Ovary (tissue), 9 donors: ENCODE data around the gene FUT2. TPM values are rescaled to one million over a fixed set of nuclear protein-coding genes. Genes with fewer than 3 reads are reported as not detected.
"Not testable (repeated sequence)": the region's sequence is repeated elsewhere in the genome, so short reads cannot be mapped to it uniquely, and the experiment has no call there.

Experiments used
- DNase-seq, 5 donors: peaks; one replicate each; pipeline ENCODE4 v3.0.0-alpha.2; 2019 to 2020
- H3K27ac ChIP-seq, 2 donors: fragments of 200-600 bp; one replicate each; pipeline versions ENCODE4 v1.5.1 to v1.8.0; 2019 to 2022
- H3K27me3 ChIP-seq: fragments of 200-600 bp; one replicate; pipeline ENCODE4 v1.8.0; 2022
- H3K36me3 ChIP-seq: fragments of 200-600 bp; sonication (generic); one replicate; pipeline ENCODE4 v1.5.1; 2019
- H3K4me1 ChIP-seq: one replicate; pipeline ENCODE4 v1.8.1; 2013; ENCODE audit warnings: mild to moderate bottlenecking, moderate library complexity; ENCODE audit not compliant: insufficient read depth
- H3K4me3 ChIP-seq: fragments of 200-600 bp; sonication (generic); one replicate; pipeline ENCODE4 v1.5.1; 2017
- H3K9me3 ChIP-seq, 2 donors: fragments of 200-600 bp in 1 of 2; sonication (generic) in 1 of 2; one replicate each; pipeline versions ENCODE4 v1.5.1 to v1.8.1; 2013 to 2019; ENCODE audit warnings: mild to moderate bottlenecking in 1 of 2, moderate library complexity in 1 of 2
- EP300 ChIP-seq: sonication (generic); formaldehyde crosslinking; IDR thresholded peaks from one replicate; pipeline ENCODE4 v1.6.1; 2017; ENCODE audit warnings: antibody characterized with exemption
- POLR2A ChIP-seq: fragments of 450-650 bp; IDR thresholded peaks from one replicate; pipeline ENCODE4 v1.6.1; 2017; ENCODE audit warnings: antibody characterized with exemption, mild to moderate bottlenecking, moderate library complexity
- WGBS, 3 donors: extraction: QIAGEN DNeasy Blood & Tissue Kit in 1 of 3; methylation state at CpG; one replicate each; pipeline versions ENCODE4 v1.1.5 to v1.1.7; 2013 to 2017; 5-methylcytosine and 5-hydroxymethylcytosine counted together
- intact Hi-C, 4 donors: fragments of 100-400 bp; cut with DNase I; formaldehyde crosslinking; loops; one replicate each; pipeline versions ENCODE4 v1.11.0 to v1.15.1; 2022 to 2023
- polyA plus RNA-seq, 2 donors: library from polyadenylated mRNA; stranded (reverse); fragments of 200-250 nt in 1 of 2; fragments of 350-450 nt in 1 of 2; fragmentation: Illumina TruSeq in 1 of 2; extraction: RNeasy Lipid Tissue Mini Kit (QIAGEN cat#74804) in 1 of 2; gene quantifications; one replicate each; pipeline ENCODE4 v1.2.3, GENCODE V29; 2013 to 2014
- total RNA-seq, 7 donors: library from RNA; depleted of rRNA in 2 of 7; stranded (reverse); fragments of >200 nt in 2 of 7; fragmentation: NEBNext Ultra II Directional in 3 of 7; extraction: Animal tissue kit (Norgen Biotek cat#: 25700) in 3 of 7; gene quantifications; one replicate each; pipeline versions ENCODE4 v1.1.0 to v1.2.4, GENCODE V29; 2016 to 2023
- TF ChIP-seq, protein P1 (sequence below), 3 donors: fragments of 450-650 bp in 2 of 3; fragments of 200-600 bp in 1 of 3; IDR thresholded peaks; one replicate each; pipeline versions ENCODE4 v1.5.1 to v1.8.0; 2016 to 2022; ENCODE audit warnings: antibody characterized with exemption in 3 of 3, mild to moderate bottlenecking in 1 of 3
- donor health status: DM: no; HTN: no; CAD: no; lungs with moderate emphysema.
- donor health status: DM: no; HTN: no; CAD: no.
- donor health status: Bipolar disorder and iron deficiency.
- donor health status: DM: yes; HTN: yes; CAD: no.
- donor health status: DM: no; HTN: no; CAD: no.
- donor health status: DM: yes; HTN: yes; CAD: no.

FUT2 gene
- total and polyA plus RNA-seq, 9 donors = 0.10 to 2.5 (median 1.5) TPM; not detected in 2

DNA sequence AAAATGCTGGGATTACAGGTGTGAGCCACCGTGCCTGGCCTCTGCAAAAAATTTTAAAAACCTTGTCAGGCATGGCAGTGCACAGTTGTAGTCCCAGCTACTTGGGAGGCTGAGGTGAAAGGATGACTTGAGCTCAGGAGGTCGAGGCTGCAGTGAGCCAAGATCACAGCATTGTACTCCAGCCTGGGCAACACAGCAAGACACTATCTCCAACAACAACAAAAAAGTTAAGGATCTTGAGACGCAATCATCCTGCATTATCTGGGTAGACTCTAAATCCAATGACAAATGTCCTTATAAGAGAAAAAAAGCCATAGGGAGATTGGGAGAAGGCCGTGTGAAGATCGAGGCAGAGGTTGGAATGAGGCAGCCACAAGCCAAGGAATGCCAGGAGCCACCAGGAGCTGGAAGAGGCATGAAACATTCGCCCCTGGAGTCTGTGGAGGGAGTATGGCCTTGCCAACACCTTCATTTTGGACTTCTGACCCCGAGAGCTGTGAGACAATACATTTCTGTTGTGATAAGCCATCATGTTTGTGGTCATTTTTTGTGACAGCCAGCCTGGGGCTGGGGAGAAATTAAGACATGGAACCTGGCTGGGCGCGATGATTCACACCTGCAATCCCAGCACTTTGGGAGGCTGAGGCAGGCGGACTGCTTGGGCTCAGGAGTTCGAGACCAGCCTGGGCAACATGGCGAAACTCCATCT lies 44.6 kb upstream of the FUT2 start:
- Histone ChIP-seq H3K27ac (no peak overlapping the region), H3K4me1 (peaks cover 2% of the 10 kb centered on the region), H3K27me3 (no peaks in the 10 kb centered on the region), H3K4me3 (no peak overlapping the region), H3K9me3 (no peaks in the 10 kb centered on the region), H3K36me3 (no peaks in the 10 kb centered on the region)
- no peak for DNase-seq
- TF ChIP-seq, protein P1, sequence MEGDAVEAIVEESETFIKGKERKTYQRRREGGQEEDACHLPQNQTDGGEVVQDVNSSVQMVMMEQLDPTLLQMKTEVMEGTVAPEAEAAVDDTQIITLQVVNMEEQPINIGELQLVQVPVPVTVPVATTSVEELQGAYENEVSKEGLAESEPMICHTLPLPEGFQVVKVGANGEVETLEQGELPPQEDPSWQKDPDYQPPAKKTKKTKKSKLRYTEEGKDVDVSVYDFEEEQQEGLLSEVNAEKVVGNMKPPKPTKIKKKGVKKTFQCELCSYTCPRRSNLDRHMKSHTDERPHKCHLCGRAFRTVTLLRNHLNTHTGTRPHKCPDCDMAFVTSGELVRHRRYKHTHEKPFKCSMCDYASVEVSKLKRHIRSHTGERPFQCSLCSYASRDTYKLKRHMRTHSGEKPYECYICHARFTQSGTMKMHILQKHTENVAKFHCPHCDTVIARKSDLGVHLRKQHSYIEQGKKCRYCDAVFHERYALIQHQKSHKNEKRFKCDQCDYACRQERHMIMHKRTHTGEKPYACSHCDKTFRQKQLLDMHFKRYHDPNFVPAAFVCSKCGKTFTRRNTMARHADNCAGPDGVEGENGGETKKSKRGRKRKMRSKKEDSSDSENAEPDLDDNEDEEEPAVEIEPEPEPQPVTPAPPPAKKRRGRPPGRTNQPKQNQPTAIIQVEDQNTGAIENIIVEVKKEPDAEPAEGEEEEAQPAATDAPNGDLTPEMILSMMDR (IDR thresholded peaks at IDR 0.05) = no peak
- no peak for TF ChIP-seq EP300
- no peak for TF ChIP-seq POLR2A
- WGBS, 3 donors = 90 to 92% (median 91%) methylated on average over 12 of the region's 12 CpGs
- intact Hi-C loops = no loop called here

DNA sequence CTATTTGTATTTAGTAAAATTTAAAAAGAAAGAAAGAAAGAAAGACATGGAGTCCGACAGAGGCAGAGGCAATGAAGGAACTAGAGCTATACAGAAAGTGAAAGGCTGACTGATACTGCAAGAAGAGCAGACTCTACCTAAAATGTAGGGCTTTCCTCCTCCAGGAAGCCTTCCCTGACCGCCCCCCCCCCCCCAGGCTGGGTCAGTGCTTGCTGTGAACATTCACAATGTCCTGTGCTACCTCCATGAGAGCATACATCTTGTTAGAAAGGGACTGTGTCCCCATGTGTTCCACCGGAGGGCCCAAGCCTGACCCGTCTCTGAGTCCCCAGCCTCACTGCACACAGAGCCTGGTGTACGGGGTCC lies 44.1 kb upstream of the FUT2 start:
- Histone ChIP-seq H3K9me3 (no peaks in the 10 kb centered on the region), H3K27me3 (no peaks in the 10 kb centered on the region), H3K36me3 (no peaks in the 10 kb centered on the region), H3K4me3 (no peak overlapping the region), H3K27ac (no peak overlapping the region), H3K4me1 (peaks cover 2% of the 10 kb centered on the region)
- 70 to 86% (median 85%) methylated on average over 5 of the region's 5 CpGs for WGBS, 3 donors
- no peak for DNase-seq
- intact Hi-C loops = no loop called here
- TF ChIP-seq POLR2A (no peak), EP300 (no peak)
- TF ChIP-seq, protein P1 (IDR thresholded peaks at IDR 0.05) = no peak

DNA sequence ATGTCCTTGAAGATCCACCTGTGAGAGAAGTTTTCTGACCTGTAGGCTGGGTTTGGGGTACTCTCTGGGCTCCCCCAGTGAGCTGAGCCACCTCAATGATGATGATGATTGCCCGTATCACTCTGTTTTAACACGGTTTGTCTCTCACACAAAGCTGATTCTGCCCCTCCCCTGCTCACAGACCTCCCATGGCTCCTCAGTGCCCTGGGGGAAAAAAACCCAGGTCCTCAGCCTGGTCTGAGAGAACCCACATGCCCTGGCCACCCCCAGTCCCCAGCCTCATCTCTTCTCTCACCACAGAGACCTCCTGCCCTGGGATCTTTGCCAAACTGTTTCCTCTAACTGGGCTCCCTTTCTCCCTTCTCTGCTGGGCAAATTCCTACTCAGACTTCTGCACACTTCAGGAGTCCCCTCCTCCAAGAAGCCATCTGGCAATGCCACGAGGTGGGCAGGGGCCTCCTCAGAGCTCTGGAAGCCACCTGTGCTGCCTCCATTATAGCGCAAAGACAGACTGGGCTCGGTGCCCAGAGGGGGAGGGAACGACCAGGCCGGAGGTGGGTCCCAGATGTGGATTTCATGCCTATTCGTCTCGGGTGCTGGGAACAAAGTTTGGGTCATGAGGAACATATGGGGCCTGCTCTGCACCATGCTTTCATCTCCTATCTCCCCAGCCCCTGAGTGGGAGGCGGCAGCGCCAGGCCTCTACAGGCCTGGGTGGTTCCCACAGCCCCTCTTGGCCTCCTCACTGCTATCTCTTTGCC lies 41.3 kb upstream of the FUT2 start:
- WGBS, 3 donors = 24 to 40% (median 25%) methylated on average over 11 of the region's 11 CpGs
- peaks cover 2% of the 10 kb centered on the region for H3K4me1 ChIP-seq
- H3K27ac ChIP-seq = no peak overlapping the region
- H3K27me3 ChIP-seq = no peaks in the 10 kb centered on the region
- DNase-seq = no peak
- no peak overlapping the region for H3K4me3 ChIP-seq
- intact Hi-C loops = no loop called here
- H3K36me3 ChIP-seq = no peaks in the 10 kb centered on the region
- no peaks in the 10 kb centered on the region for H3K9me3 ChIP-seq
- TF ChIP-seq POLR2A (no peak), EP300 (no peak)
- TF ChIP-seq, protein P1 (IDR thresholded peaks at IDR 0.05) = no peak

- no peak overlapping the region for H3K27ac ChIP-seq
- no peaks in the 10 kb centered on the region for H3K27me3 ChIP-seq
- no peak for TF ChIP-seq POLR2A
- no peak for TF ChIP-seq EP300
- TF ChIP-seq, protein P1 (IDR thresholded peaks at IDR 0.05) = no peak
- H3K4me3 ChIP-seq = no peak overlapping the region
- 33 to 37% (median 34%) methylated on average over 16 of the region's 16 CpGs for WGBS, 3 donors
- no peaks in the 10 kb centered on the region for H3K9me3 ChIP-seq
- intact Hi-C loops = no loop called here
- DNase-seq = no peak
- H3K4me1 ChIP-seq = peaks cover 2% of the 10 kb centered on the region
- no peaks in the 10 kb centered on the region for H3K36me3 ChIP-seq
Observed at GRCh38 chr19:48656840-48657474, 38.8 kb upstream of the FUT2 start.

GRCh38 chr19:48657828-48658227 lies 37.9 kb upstream of the FUT2 start:
- H3K27me3 ChIP-seq, H3K36me3 ChIP-seq, intact Hi-C loops, H3K27ac ChIP-seq, H3K4me3 ChIP-seq, H3K9me3 ChIP-seq, DNase-seq, H3K4me1 ChIP-seq: not testable (repeated sequence)
- 95 to 99% (median 97%) methylated on average over 5 of the region's 5 CpGs for WGBS, 3 donors
